IMR-90 (cell line): ENCODE results near the gene RAP1GAP. TPM values are rescaled to one million over a fixed set of nuclear protein-coding genes. Genes with fewer than 3 reads are reported as not detected.

Source experiments
- ATAC-seq: fragments of 200-7000 bp; cut with Tn5 transposase; 2 replicates; pipeline ENCODE4 v1.9.1; 2020; ENCODE audit warnings: low read depth, mild to moderate bottlenecking, moderate library complexity
- BruUV-seq: library from RNA; stranded (reverse); fragments of 400-500 nt; replicated peaks from 2 replicates; lab custom pipeline; 2021; lab: Mats Ljungman, UMichigan
- CTCF ChIA-PET: fragments of 300-600 bp; formaldehyde crosslinking; extraction: SDS; loops from one replicate; lab custom pipeline; 2021; ENCODE audit warnings: antibody characterized with exemption; lab: Yijun Ruan, JAX
- POLR2A ChIA-PET: fragments of 300-600 bp; sonication (Branson Sonifier 250); formaldehyde crosslinking; loops from one replicate; lab custom pipeline; 2022; ENCODE audit warnings: antibody characterized with exemption; ENCODE audit not compliant: unreplicated experiment; lab: Charles Lee
- DNase-seq: peaks from one replicate; pipeline ENCODE4 v3.0.0; 2013
- H2AFZ ChIP-seq: replicated peaks from 2 replicates; pipeline ENCODE3; 2013; ENCODE audit warnings: low read length, mild to moderate bottlenecking; ENCODE audit not compliant: poor library complexity
- H2AK5ac ChIP-seq: 2 replicates; pipeline ENCODE4 v1.6.1; 2013; ENCODE audit warnings: low read depth, low read length, inconsistent platforms
- H2AK9ac ChIP-seq: replicated peaks from 2 replicates; pipeline ENCODE3; 2013; ENCODE audit warnings: mild to moderate bottlenecking, low read depth, low read length, moderate library complexity; ENCODE audit not compliant: poor library complexity
- H2BK120ac ChIP-seq: 2 replicates; pipeline ENCODE4 v1.6.1; 2013; ENCODE audit warnings: low read depth, low read length, inconsistent platforms
- H2BK15ac ChIP-seq: 3 replicates; pipeline ENCODE4 v1.6.1; 2013; ENCODE audit warnings: low read depth, low read length, inconsistent platforms
- H2BK20ac ChIP-seq: 2 replicates; pipeline ENCODE4 v1.6.1; 2013; ENCODE audit warnings: low read depth, mild to moderate bottlenecking, inconsistent platforms, low read length, moderate library complexity
- H2BK5ac ChIP-seq: 2 replicates; pipeline ENCODE4 v1.6.1; 2013; ENCODE audit warnings: mild to moderate bottlenecking, low read depth, low read length, inconsistent platforms; ENCODE audit not compliant: poor library complexity, severe bottlenecking
- H3K14ac ChIP-seq: replicated peaks from 2 replicates; pipeline ENCODE4 v1.6.1; 2013; ENCODE audit warnings: low read depth, low read length, inconsistent platforms
- H3K18ac ChIP-seq: 2 replicates; pipeline ENCODE4 v1.6.1; 2013; ENCODE audit warnings: low read depth, low read length, control low read depth
- H3K23ac ChIP-seq: 2 replicates; pipeline ENCODE4 v1.6.1; 2013; ENCODE audit warnings: low read depth, low read length, inconsistent platforms
- H3K27ac ChIP-seq: 2 replicates; pipeline ENCODE4 v1.5.1; 2013; ENCODE audit warnings: mild to moderate bottlenecking, control low read depth, low read length; ENCODE audit not compliant: insufficient read depth
- H3K27me3 ChIP-seq: 2 replicates; pipeline ENCODE4 v1.6.1; 2013; ENCODE audit warnings: low read length; ENCODE audit not compliant: control insufficient read depth, insufficient read depth
- H3K36me3 ChIP-seq: 2 replicates; pipeline ENCODE4 v1.6.1; 2013; ENCODE audit warnings: low read length, mixed read lengths; ENCODE audit not compliant: control insufficient read depth, insufficient read depth
- H3K4ac ChIP-seq: 2 replicates; pipeline ENCODE4 v1.6.1; 2013; ENCODE audit warnings: low read depth, low read length, inconsistent platforms
- H3K4me1 ChIP-seq: 2 replicates; pipeline ENCODE4 v1.6.1; 2013; ENCODE audit warnings: low read length, mixed read lengths; ENCODE audit not compliant: control insufficient read depth, insufficient read depth
- H3K4me2 ChIP-seq: 2 replicates; pipeline ENCODE4 v1.6.1; 2013; ENCODE audit warnings: low read depth, mild to moderate bottlenecking, control low read depth, low read length, moderate library complexity
- H3K4me3 ChIP-seq: 2 replicates; pipeline ENCODE4 v1.5.1; 2013; ENCODE audit warnings: low read depth, mild to moderate bottlenecking, control low read depth, low read length, moderate library complexity; ENCODE audit not compliant: insufficient read depth
- H3K56ac ChIP-seq: 2 replicates; pipeline ENCODE4 v1.6.1; 2013; ENCODE audit warnings: low read length, inconsistent platforms; ENCODE audit not compliant: insufficient read depth; ENCODE audit errors: extremely low read depth
- H3K79me1 ChIP-seq, 2 experiments: 2 replicates each; pipeline ENCODE4 v1.6.1; 2013; ENCODE audit warnings: low read length in 2 of 2, inconsistent platforms in 1 of 2, low read depth in 1 of 2
- H3K9ac ChIP-seq: 2 replicates; pipeline ENCODE4 v1.6.1; 2013; ENCODE audit warnings: low read depth, low read length, control low read depth
- H3K9me1 ChIP-seq: 2 replicates; pipeline ENCODE4 v1.6.1; 2013; ENCODE audit warnings: low read length, inconsistent platforms; ENCODE audit not compliant: insufficient read depth
- H3K9me3 ChIP-seq: 2 replicates; pipeline ENCODE4 v1.6.1; 2013; ENCODE audit warnings: low read length; ENCODE audit not compliant: control insufficient read depth, insufficient read depth
- H4K20me1 ChIP-seq: 2 replicates; pipeline ENCODE4 v1.6.1; 2013; ENCODE audit warnings: low read length, inconsistent platforms; ENCODE audit not compliant: insufficient read depth
- H4K5ac ChIP-seq: 2 replicates; pipeline ENCODE4 v1.6.1; 2013; ENCODE audit warnings: mild to moderate bottlenecking, low read depth, low read length, control low read depth
- H4K8ac ChIP-seq, 2 experiments: 2 replicates each; pipeline ENCODE4 v1.6.1; 2013; ENCODE audit warnings: low read depth in 2 of 2, low read length in 2 of 2, control low read depth in 1 of 2, inconsistent platforms in 1 of 2
- H4K91ac ChIP-seq: 2 replicates; pipeline ENCODE4 v1.6.1; 2013; ENCODE audit warnings: low read depth, low read length, inconsistent platforms; ENCODE audit not compliant: insufficient read depth
- CEBPB ChIP-seq: IDR thresholded peaks from 2 replicates; pipeline ENCODE4 v1.6.1; 2012; ENCODE audit warnings: low read depth, low read length, improper control_type of control experiment
- MAFK ChIP-seq: IDR thresholded peaks from 2 replicates; pipeline ENCODE4 v1.6.1; 2012; ENCODE audit warnings: low read depth, low read length, improper control_type of control experiment
- MAZ ChIP-seq: IDR thresholded peaks from 2 replicates; pipeline ENCODE4 v1.6.1; 2012; ENCODE audit warnings: low read depth, mild to moderate bottlenecking, low read length, improper control_type of control experiment, moderate library complexity, borderline replicate concordance
- MXI1 ChIP-seq: IDR thresholded peaks from 2 replicates; pipeline ENCODE4 v1.6.1; 2012; ENCODE audit warnings: low read depth, mild to moderate bottlenecking, low read length, moderate library complexity, borderline replicate concordance
- NFE2L2 ChIP-seq: fragments of 150-350 bp; IDR thresholded peaks from 2 replicates; pipeline ENCODE4 v1.6.1; 2016; ENCODE audit warnings: low read depth, mild to moderate bottlenecking, low read length
- RAD21 ChIP-seq: IDR thresholded peaks from 2 replicates; pipeline ENCODE4 v1.6.1; 2012; ENCODE audit warnings: low read length, improper control_type of control experiment
- RCOR1 ChIP-seq: IDR thresholded peaks from 2 replicates; pipeline ENCODE4 v1.6.1; 2012; ENCODE audit warnings: mild to moderate bottlenecking, low read length, improper control_type of control experiment; ENCODE audit not compliant: insufficient replicate concordance
- RFX5 ChIP-seq: IDR thresholded peaks from 2 replicates; pipeline ENCODE4 v1.8.0; 2012; ENCODE audit warnings: low read depth, mild to moderate bottlenecking, low read length, moderate library complexity
- SMC3 ChIP-seq: fragments of 150-350 bp; IDR thresholded peaks from 2 replicates; pipeline ENCODE4 v1.6.1; 2016; ENCODE audit warnings: low read depth, mild to moderate bottlenecking, antibody characterized with exemption, low read length, moderate library complexity
- WGBS, 2 experiments: methylation state at CpG; one replicate each; pipeline versions ENCODE4 v1.1.5 to v1.1.7; 2013; ENCODE audit warnings: missing lambda C conversion rate in 2 of 2; ENCODE audit not compliant: insufficient read length in 1 of 2; ENCODE audit errors: extremely low coverage in 2 of 2; 5-methylcytosine and 5-hydroxymethylcytosine counted together
- dilution Hi-C: fragments of 300-500 bp; cut with HindIII; formaldehyde crosslinking; loops from one replicate; pipeline ENCODE4 v1.14.3; 2018; ENCODE audit warnings: low sequenced_read_pairs; ENCODE audit not compliant: unreplicated experiment
- in situ Hi-C: fragments of 300-500 bp; cut with MboI; formaldehyde crosslinking; loops from 3 replicates; pipeline ENCODE4 v1.14.3; 2019; ENCODE audit warnings: low sequenced_read_pairs, inconsistent platforms, mixed read lengths
- intact Hi-C: fragments of 100-400 bp; cut with micrococcal nuclease; formaldehyde crosslinking; loops from 2 replicates; pipeline ENCODE4 v1.10.0; 2022
- polyA plus RNA-seq, 3 experiments: library from polyadenylated mRNA; depleted of rRNA; stranded (reverse); fragments of >200 nt; gene quantifications; 2 replicates each; pipeline ENCODE4 v1.2.3, GENCODE V29; 2012; ENCODE audit warnings: low replicate concordance in 1 of 3
- total RNA-seq: library from RNA; depleted of rRNA; stranded (reverse); fragments of >200 nt; gene quantifications from 2 replicates; pipeline ENCODE4 v1.2.3, GENCODE V29; 2012
- TF ChIP-seq, protein P1 (sequence below): conservative IDR thresholded peaks from 2 replicates; pipeline ENCODE4 v1.5.1; 2012; ENCODE audit warnings: mild to moderate bottlenecking, low read depth, low read length, improper control_type of control experiment
- TF ChIP-seq, protein P2 (sequence below): fragments of 150-350 bp; IDR thresholded peaks from 2 replicates; pipeline ENCODE4 v1.6.1; 2017; ENCODE audit warnings: mild to moderate bottlenecking, antibody characterized with exemption, low read length, low read depth

The RAP1GAP gene
- total and polyA plus RNA-seq, 2 of the 4 experiments (the other 2 are of a cell fraction) = under 0.01 to 0.10 TPM

DNA sequence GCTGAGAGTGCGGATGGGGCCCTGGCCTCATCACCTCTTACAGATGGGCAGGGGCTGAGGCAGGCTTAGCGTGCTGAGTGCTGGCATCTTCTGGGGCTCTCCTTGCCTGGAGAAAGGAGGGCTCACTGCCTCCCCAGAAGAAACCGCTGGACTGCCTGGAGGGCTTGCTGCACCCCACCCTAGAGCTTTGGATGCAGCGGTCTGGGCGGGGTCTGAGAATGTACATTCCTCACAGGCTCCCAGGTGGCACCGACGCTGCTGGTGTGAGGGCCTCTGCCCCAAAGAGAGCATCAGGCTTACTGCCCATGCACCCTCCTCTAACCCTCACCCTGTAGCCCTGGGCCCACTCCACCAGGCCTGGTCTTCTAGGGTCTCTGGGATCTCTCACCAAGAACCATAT is 51.1 kb downstream of the RAP1GAP start:
- no peak for TF ChIP-seq RAD21
- no peak for TF ChIP-seq MXI1
- TF ChIP-seq RFX5 = no peak
- no peak for TF ChIP-seq NFE2L2
- TF ChIP-seq SMC3 = no peak
- no peak for TF ChIP-seq CEBPB
- TF ChIP-seq, protein P1, sequence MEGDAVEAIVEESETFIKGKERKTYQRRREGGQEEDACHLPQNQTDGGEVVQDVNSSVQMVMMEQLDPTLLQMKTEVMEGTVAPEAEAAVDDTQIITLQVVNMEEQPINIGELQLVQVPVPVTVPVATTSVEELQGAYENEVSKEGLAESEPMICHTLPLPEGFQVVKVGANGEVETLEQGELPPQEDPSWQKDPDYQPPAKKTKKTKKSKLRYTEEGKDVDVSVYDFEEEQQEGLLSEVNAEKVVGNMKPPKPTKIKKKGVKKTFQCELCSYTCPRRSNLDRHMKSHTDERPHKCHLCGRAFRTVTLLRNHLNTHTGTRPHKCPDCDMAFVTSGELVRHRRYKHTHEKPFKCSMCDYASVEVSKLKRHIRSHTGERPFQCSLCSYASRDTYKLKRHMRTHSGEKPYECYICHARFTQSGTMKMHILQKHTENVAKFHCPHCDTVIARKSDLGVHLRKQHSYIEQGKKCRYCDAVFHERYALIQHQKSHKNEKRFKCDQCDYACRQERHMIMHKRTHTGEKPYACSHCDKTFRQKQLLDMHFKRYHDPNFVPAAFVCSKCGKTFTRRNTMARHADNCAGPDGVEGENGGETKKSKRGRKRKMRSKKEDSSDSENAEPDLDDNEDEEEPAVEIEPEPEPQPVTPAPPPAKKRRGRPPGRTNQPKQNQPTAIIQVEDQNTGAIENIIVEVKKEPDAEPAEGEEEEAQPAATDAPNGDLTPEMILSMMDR = no peak
- no peak for TF ChIP-seq MAFK
- TF ChIP-seq, protein P2, sequence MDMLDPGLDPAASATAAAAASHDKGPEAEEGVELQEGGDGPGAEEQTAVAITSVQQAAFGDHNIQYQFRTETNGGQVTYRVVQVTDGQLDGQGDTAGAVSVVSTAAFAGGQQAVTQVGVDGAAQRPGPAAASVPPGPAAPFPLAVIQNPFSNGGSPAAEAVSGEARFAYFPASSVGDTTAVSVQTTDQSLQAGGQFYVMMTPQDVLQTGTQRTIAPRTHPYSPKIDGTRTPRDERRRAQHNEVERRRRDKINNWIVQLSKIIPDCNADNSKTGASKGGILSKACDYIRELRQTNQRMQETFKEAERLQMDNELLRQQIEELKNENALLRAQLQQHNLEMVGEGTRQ = no peak
- TF ChIP-seq RCOR1 = no peak
- no peak for TF ChIP-seq MAZ
- no peaks in the 10 kb centered on the region; the same call in 1 of the 2 replicates for H3K4me1 ChIP-seq
- no peaks in the 10 kb centered on the region for H3K36me3 ChIP-seq
- no peak overlapping the region for H3K4me2 ChIP-seq
- ChIA-PET POLR2A (no interaction called here), CTCF (no interaction called here)
- H2AK5ac ChIP-seq = no peak overlapping the region
- H2AFZ ChIP-seq = no peak overlapping the region
- ATAC-seq = no peak
- intact Hi-C loops = no loop called here
- H2BK120ac ChIP-seq = no peak overlapping the region
- no peak overlapping the region for H3K14ac ChIP-seq
- H3K4me3 ChIP-seq = no peak overlapping the region
- BruUV-seq = no TSS peak
- dilution Hi-C loops = no loop called here
- H4K91ac ChIP-seq = no peak overlapping the region
- no peak overlapping the region for H2AK9ac ChIP-seq
- H3K9me3 ChIP-seq = no peaks in the 10 kb centered on the region
- no peak overlapping the region for H3K4ac ChIP-seq
- in situ Hi-C loops = no loop called here
- no peak overlapping the region for H3K23ac ChIP-seq
- WGBS, 2 experiments = 80% methylated on average over 1 of the region's 7 CpGs; no CpG with 5 or more reads in 1 of the 2 experiments
- no peak overlapping the region for H3K18ac ChIP-seq
- no peak overlapping the region for H2BK15ac ChIP-seq
- H3K27ac ChIP-seq = no peak overlapping the region
- H2BK5ac ChIP-seq = no peak overlapping the region
- no peak overlapping the region for H4K5ac ChIP-seq
- no peak overlapping the region for H3K56ac ChIP-seq
- H3K9ac ChIP-seq = no peak overlapping the region
- H3K27me3 ChIP-seq = peaks cover 77% of the 10 kb centered on the region
- H3K79me1 ChIP-seq = no peaks in the 10 kb centered on the region
- no peak overlapping the region for H4K8ac ChIP-seq
- H4K20me1 ChIP-seq = no peaks in the 10 kb centered on the region; the same call in 1 of the 2 replicates
- H2BK20ac ChIP-seq = no peak overlapping the region
- 0 out of 2 replicates have a peak, but pooled peaks cover 3% of the 10 kb centered on the region for H3K9me1 ChIP-seq
- no peak for DNase-seq
